Uterus (tissue), 2 donors: ENCODE data around the gene HLX.

Experiments
- CTCF ChIP-seq, 4 experiments: fragments of 200-600 bp in 2 of 4; fragments of 450-650 bp in 2 of 4; sonication (generic) in 2 of 4; IDR thresholded peaks; one replicate each; pipeline ENCODE4 v1.5.1; 2016 to 2019; ENCODE audit warnings: antibody characterized with exemption in 4 of 4, mild to moderate bottlenecking in 2 of 4, moderate library complexity in 1 of 4
- POLR2A ChIP-seq, 2 donors: fragments of 450-650 bp; IDR thresholded peaks; one replicate each; pipeline ENCODE4 v1.6.1; 2016; ENCODE audit warnings: antibody characterized with exemption in 2 of 2, mild to moderate bottlenecking in 1 of 2, moderate library complexity in 1 of 2

GRCh38 chr1:220887202-220887519 is 7.9 kb downstream of the HLX start:
- TF ChIP-seq CTCF (IDR thresholded peaks at IDR 0.05) (no peak), POLR2A (IDR thresholded peaks at IDR 0.05) (no peak)
